Breast epithelium (tissue), 3 donors: ENCODE measurements around the gene VPS52.

Source experiments
- CTCF ChIP-seq, 3 donors: fragments of 450-650 bp; IDR thresholded peaks; one replicate each; pipeline ENCODE4 v1.5.1; 2016 to 2017; ENCODE audit warnings: antibody characterized with exemption in 3 of 3, mild to moderate bottlenecking in 3 of 3, moderate library complexity in 3 of 3
- POLR2A ChIP-seq: fragments of 450-650 bp; IDR thresholded peaks from one replicate; pipeline ENCODE4 v1.6.1; 2016; ENCODE audit warnings: antibody characterized with exemption, mild to moderate bottlenecking, moderate library complexity

- TF ChIP-seq CTCF (IDR thresholded peaks at IDR 0.05) (no peak), POLR2A (no peak)
These were observed 40.9 kb upstream of the VPS52 start for GRCh38 chr6:33312361-33313104.
